IMR-90 (cell line): ENCODE measurements around the gene TRAF3IP1. TPM values are rescaled to one million over a fixed set of nuclear protein-coding genes. Genes with fewer than 3 reads are reported as not detected.

Experiments
- ATAC-seq: fragments of 200-7000 bp; cut with Tn5 transposase; 2 replicates; pipeline ENCODE4 v1.9.1; 2020; ENCODE audit warnings: low read depth, mild to moderate bottlenecking, moderate library complexity
- BruUV-seq: library from RNA; stranded (reverse); fragments of 400-500 nt; replicated peaks from 2 replicates; lab custom pipeline; 2021; lab: Mats Ljungman, UMichigan
- CTCF ChIA-PET: fragments of 300-600 bp; formaldehyde crosslinking; extraction: SDS; loops from one replicate; lab custom pipeline; 2021; ENCODE audit warnings: antibody characterized with exemption; lab: Yijun Ruan, JAX
- POLR2A ChIA-PET: fragments of 300-600 bp; sonication (Branson Sonifier 250); formaldehyde crosslinking; loops from one replicate; lab custom pipeline; 2022; ENCODE audit warnings: antibody characterized with exemption; ENCODE audit not compliant: unreplicated experiment; lab: Charles Lee
- DNase-seq: peaks from one replicate; pipeline ENCODE4 v3.0.0; 2013
- H2AFZ ChIP-seq: replicated peaks from 2 replicates; pipeline ENCODE3; 2013; ENCODE audit warnings: low read length, mild to moderate bottlenecking; ENCODE audit not compliant: poor library complexity
- H2AK5ac ChIP-seq: 2 replicates; pipeline ENCODE4 v1.6.1; 2013; ENCODE audit warnings: low read depth, low read length, inconsistent platforms
- H2AK9ac ChIP-seq: replicated peaks from 2 replicates; pipeline ENCODE3; 2013; ENCODE audit warnings: mild to moderate bottlenecking, low read depth, low read length, moderate library complexity; ENCODE audit not compliant: poor library complexity
- H2BK120ac ChIP-seq: 2 replicates; pipeline ENCODE4 v1.6.1; 2013; ENCODE audit warnings: low read depth, low read length, inconsistent platforms
- H2BK15ac ChIP-seq: 3 replicates; pipeline ENCODE4 v1.6.1; 2013; ENCODE audit warnings: low read depth, low read length, inconsistent platforms
- H2BK20ac ChIP-seq: 2 replicates; pipeline ENCODE4 v1.6.1; 2013; ENCODE audit warnings: low read depth, mild to moderate bottlenecking, inconsistent platforms, low read length, moderate library complexity
- H2BK5ac ChIP-seq: 2 replicates; pipeline ENCODE4 v1.6.1; 2013; ENCODE audit warnings: mild to moderate bottlenecking, low read depth, low read length, inconsistent platforms; ENCODE audit not compliant: poor library complexity, severe bottlenecking
- H3K14ac ChIP-seq: replicated peaks from 2 replicates; pipeline ENCODE4 v1.6.1; 2013; ENCODE audit warnings: low read depth, low read length, inconsistent platforms
- H3K18ac ChIP-seq: 2 replicates; pipeline ENCODE4 v1.6.1; 2013; ENCODE audit warnings: low read depth, low read length, control low read depth
- H3K23ac ChIP-seq: 2 replicates; pipeline ENCODE4 v1.6.1; 2013; ENCODE audit warnings: low read depth, low read length, inconsistent platforms
- H3K27ac ChIP-seq: 2 replicates; pipeline ENCODE4 v1.5.1; 2013; ENCODE audit warnings: mild to moderate bottlenecking, control low read depth, low read length; ENCODE audit not compliant: insufficient read depth
- H3K27me3 ChIP-seq: 2 replicates; pipeline ENCODE4 v1.6.1; 2013; ENCODE audit warnings: low read length; ENCODE audit not compliant: control insufficient read depth, insufficient read depth
- H3K36me3 ChIP-seq: 2 replicates; pipeline ENCODE4 v1.6.1; 2013; ENCODE audit warnings: low read length, mixed read lengths; ENCODE audit not compliant: control insufficient read depth, insufficient read depth
- H3K4ac ChIP-seq: 2 replicates; pipeline ENCODE4 v1.6.1; 2013; ENCODE audit warnings: low read depth, low read length, inconsistent platforms
- H3K4me1 ChIP-seq: 2 replicates; pipeline ENCODE4 v1.6.1; 2013; ENCODE audit warnings: low read length, mixed read lengths; ENCODE audit not compliant: control insufficient read depth, insufficient read depth
- H3K4me2 ChIP-seq: 2 replicates; pipeline ENCODE4 v1.6.1; 2013; ENCODE audit warnings: low read depth, mild to moderate bottlenecking, control low read depth, low read length, moderate library complexity
- H3K4me3 ChIP-seq: 2 replicates; pipeline ENCODE4 v1.5.1; 2013; ENCODE audit warnings: low read depth, mild to moderate bottlenecking, control low read depth, low read length, moderate library complexity; ENCODE audit not compliant: insufficient read depth
- H3K56ac ChIP-seq: 2 replicates; pipeline ENCODE4 v1.6.1; 2013; ENCODE audit warnings: low read length, inconsistent platforms; ENCODE audit not compliant: insufficient read depth; ENCODE audit errors: extremely low read depth
- H3K79me1 ChIP-seq, 2 experiments: 2 replicates each; pipeline ENCODE4 v1.6.1; 2013; ENCODE audit warnings: low read length in 2 of 2, inconsistent platforms in 1 of 2, low read depth in 1 of 2
- H3K9ac ChIP-seq: 2 replicates; pipeline ENCODE4 v1.6.1; 2013; ENCODE audit warnings: low read depth, low read length, control low read depth
- H3K9me1 ChIP-seq: 2 replicates; pipeline ENCODE4 v1.6.1; 2013; ENCODE audit warnings: low read length, inconsistent platforms; ENCODE audit not compliant: insufficient read depth
- H3K9me3 ChIP-seq: 2 replicates; pipeline ENCODE4 v1.6.1; 2013; ENCODE audit warnings: low read length; ENCODE audit not compliant: control insufficient read depth, insufficient read depth
- H4K20me1 ChIP-seq: 2 replicates; pipeline ENCODE4 v1.6.1; 2013; ENCODE audit warnings: low read length, inconsistent platforms; ENCODE audit not compliant: insufficient read depth
- H4K5ac ChIP-seq: 2 replicates; pipeline ENCODE4 v1.6.1; 2013; ENCODE audit warnings: mild to moderate bottlenecking, low read depth, low read length, control low read depth
- H4K8ac ChIP-seq, 2 experiments: 2 replicates each; pipeline ENCODE4 v1.6.1; 2013; ENCODE audit warnings: low read depth in 2 of 2, low read length in 2 of 2, control low read depth in 1 of 2, inconsistent platforms in 1 of 2
- H4K91ac ChIP-seq: 2 replicates; pipeline ENCODE4 v1.6.1; 2013; ENCODE audit warnings: low read depth, low read length, inconsistent platforms; ENCODE audit not compliant: insufficient read depth
- BHLHE40 ChIP-seq: fragments of 150-350 bp; IDR thresholded peaks from 2 replicates; pipeline ENCODE4 v1.6.1; 2016; ENCODE audit warnings: mild to moderate bottlenecking, low read depth, low read length
- CHD1 ChIP-seq: IDR thresholded peaks from 2 replicates; pipeline ENCODE4 v1.6.1; 2012; ENCODE audit warnings: low read depth, low read length, improper control_type of control experiment
- CTCF ChIP-seq: conservative IDR thresholded peaks from 2 replicates; pipeline ENCODE4 v1.5.1; 2012; ENCODE audit warnings: mild to moderate bottlenecking, low read depth, low read length, improper control_type of control experiment
- MAZ ChIP-seq: IDR thresholded peaks from 2 replicates; pipeline ENCODE4 v1.6.1; 2012; ENCODE audit warnings: low read depth, mild to moderate bottlenecking, low read length, improper control_type of control experiment, moderate library complexity, borderline replicate concordance
- MXI1 ChIP-seq: IDR thresholded peaks from 2 replicates; pipeline ENCODE4 v1.6.1; 2012; ENCODE audit warnings: low read depth, mild to moderate bottlenecking, low read length, moderate library complexity, borderline replicate concordance
- NFE2L2 ChIP-seq: fragments of 150-350 bp; IDR thresholded peaks from 2 replicates; pipeline ENCODE4 v1.6.1; 2016; ENCODE audit warnings: low read depth, mild to moderate bottlenecking, low read length
- RAD21 ChIP-seq: IDR thresholded peaks from 2 replicates; pipeline ENCODE4 v1.6.1; 2012; ENCODE audit warnings: low read length, improper control_type of control experiment
- RFX5 ChIP-seq: IDR thresholded peaks from 2 replicates; pipeline ENCODE4 v1.8.0; 2012; ENCODE audit warnings: low read depth, mild to moderate bottlenecking, low read length, moderate library complexity
- SMC3 ChIP-seq: fragments of 150-350 bp; IDR thresholded peaks from 2 replicates; pipeline ENCODE4 v1.6.1; 2016; ENCODE audit warnings: low read depth, mild to moderate bottlenecking, antibody characterized with exemption, low read length, moderate library complexity
- WGBS, 2 experiments: methylation state at CpG; one replicate each; pipeline versions ENCODE4 v1.1.5 to v1.1.7; 2013; ENCODE audit warnings: missing lambda C conversion rate in 2 of 2; ENCODE audit not compliant: insufficient read length in 1 of 2; ENCODE audit errors: extremely low coverage in 2 of 2; 5-methylcytosine and 5-hydroxymethylcytosine counted together
- dilution Hi-C: fragments of 300-500 bp; cut with HindIII; formaldehyde crosslinking; loops from one replicate; pipeline ENCODE4 v1.14.3; 2018; ENCODE audit warnings: low sequenced_read_pairs; ENCODE audit not compliant: unreplicated experiment
- in situ Hi-C: fragments of 300-500 bp; cut with MboI; formaldehyde crosslinking; loops from 3 replicates; pipeline ENCODE4 v1.14.3; 2019; ENCODE audit warnings: low sequenced_read_pairs, inconsistent platforms, mixed read lengths
- intact Hi-C: fragments of 100-400 bp; cut with micrococcal nuclease; formaldehyde crosslinking; loops from 2 replicates; pipeline ENCODE4 v1.10.0; 2022
- polyA plus RNA-seq, 3 experiments: library from polyadenylated mRNA; depleted of rRNA; stranded (reverse); fragments of >200 nt; gene quantifications; 2 replicates each; pipeline ENCODE4 v1.2.3, GENCODE V29; 2012; ENCODE audit warnings: low replicate concordance in 1 of 3
- total RNA-seq: library from RNA; depleted of rRNA; stranded (reverse); fragments of >200 nt; gene quantifications from 2 replicates; pipeline ENCODE4 v1.2.3, GENCODE V29; 2012
- TF ChIP-seq, protein P1 (sequence below): fragments of 150-350 bp; IDR thresholded peaks from 2 replicates; pipeline ENCODE4 v1.6.1; 2016; ENCODE audit warnings: low read depth, mild to moderate bottlenecking, low read length, moderate library complexity, borderline replicate concordance

Gene TRAF3IP1
- total and polyA plus RNA-seq, 2 of the 4 experiments (the other 2 are of a cell fraction) = 5.9 to 8.3 TPM

- Histone ChIP-seq H4K5ac (no peak overlapping the region), H3K4me1 (no peaks in the 10 kb centered on the region), H3K4me3 (no peak overlapping the region), H4K20me1 (no peaks in the 10 kb centered on the region), H3K56ac (no peak overlapping the region), H2BK15ac (no peak overlapping the region), H3K9me1 (peaks cover 3% of the 10 kb centered on the region; the same call in 1 of the 2 replicates), H3K9me3 (no peaks in the 10 kb centered on the region), H3K23ac (no peak overlapping the region), H3K18ac (no peak overlapping the region), H3K27me3 (no peaks in the 10 kb centered on the region), H2AK9ac (peak overlapping the region; percentile 17), H4K91ac (no peak overlapping the region), H3K36me3 (peaks cover 2% of the 10 kb centered on the region; the same call in 1 of the 2 replicates), H2BK5ac (no peak overlapping the region), H3K4ac (no peak overlapping the region), H3K27ac (no peak overlapping the region), H3K14ac (no peak overlapping the region), H2BK20ac (no peak overlapping the region), H3K9ac (no peak overlapping the region), H3K4me2 (no peak overlapping the region), H2AK5ac (no peak overlapping the region), H3K79me1 (no peaks in the 10 kb centered on the region), H2AFZ (no peak overlapping the region), H2BK120ac (no peak overlapping the region), H4K8ac (no peak overlapping the region)
- ATAC-seq = no peak
- intact Hi-C loops = no loop called here
- dilution Hi-C loops = no loop called here
- in situ Hi-C loops = no loop called here
- BruUV-seq = no TSS peak
- TF ChIP-seq BHLHE40 (no peak), CHD1 (no peak), RFX5 (no peak), CTCF (no peak), MXI1 (no peak), NFE2L2 (no peak), SMC3 (no peak), MAZ (no peak), RAD21 (no peak)
- TF ChIP-seq, protein P1, sequence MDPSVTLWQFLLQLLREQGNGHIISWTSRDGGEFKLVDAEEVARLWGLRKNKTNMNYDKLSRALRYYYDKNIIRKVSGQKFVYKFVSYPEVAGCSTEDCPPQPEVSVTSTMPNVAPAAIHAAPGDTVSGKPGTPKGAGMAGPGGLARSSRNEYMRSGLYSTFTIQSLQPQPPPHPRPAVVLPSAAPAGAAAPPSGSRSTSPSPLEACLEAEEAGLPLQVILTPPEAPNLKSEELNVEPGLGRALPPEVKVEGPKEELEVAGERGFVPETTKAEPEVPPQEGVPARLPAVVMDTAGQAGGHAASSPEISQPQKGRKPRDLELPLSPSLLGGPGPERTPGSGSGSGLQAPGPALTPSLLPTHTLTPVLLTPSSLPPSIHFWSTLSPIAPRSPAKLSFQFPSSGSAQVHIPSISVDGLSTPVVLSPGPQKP = no peak
- WGBS, 2 experiments = 95% methylated on average over 8 of the region's 17 CpGs; no CpG with 5 or more reads in 1 of the 2 experiments
- ChIA-PET POLR2A (no interaction called here), CTCF (interaction anchor here (0.5 kb wide), 1 partner anchor 32 kb away, joined by 3 read pairs; no protein-coding TSS in a partner anchor)
- DNase-seq = no peak
Measured at GRCh38 chr2:238408615-238409340, 88.5 kb downstream of the TRAF3IP1 start.
